ENCODE data around the gene TRAM2. TPM values are rescaled to one million over a fixed set of nuclear protein-coding genes. Genes with fewer than 3 reads are reported as not detected.

The TRAM2 gene
- total RNA-seq, 4 donors from 2014 or later = 21.3 to 27.5 (median 23.7) TPM

GRCh38 chr6:52576054-52576391, 837 bp downstream of the TRAM2 start:
- DNase-seq (ENCODE audit: low spot score in 2 of 2) = no peak
- peaks cover 0 to 61% (median 36%) of the 10 kb centered on the region in 4 donors for H3K4me1 ChIP-seq
- TF ChIP-seq POLR2A (IDR thresholded peaks at IDR 0.05) (no peak), EP300 (IDR thresholded peaks at IDR 0.05) (no peak), CTCF (IDR thresholded peaks at IDR 0.05) (no peak)

GRCh38 chr6:52575502-52575892, 1.4 kb downstream of the TRAM2 start:
- no peak for DNase-seq (ENCODE audit: low spot score in 2 of 2)
- WGBS, 2 donors = 41 to 50% methylated on average over 10 of the region's 10 CpGs
- Histone ChIP-seq H3K4me1 (peaks cover 0 to 67% (median 38%) of the 10 kb centered on the region in 4 donors), H3K27ac (peak overlapping the region; percentile 58 to 99 (median 89)), H3K36me3 (peaks cover 0 to 4% (median 0%) of the 10 kb centered on the region in 3 donors), H3K27me3 (no peaks in the 10 kb centered on the region), H3K4me3 (peak overlapping the region; percentile 78 to 96 (median 92)), H3K9me3 (no peaks in the 10 kb centered on the region)
- TF ChIP-seq POLR2A (IDR thresholded peaks at IDR 0.05) = no peak
- no peak for TF ChIP-seq CTCF (IDR thresholded peaks at IDR 0.05)
- no peak for TF ChIP-seq EP300 (IDR thresholded peaks at IDR 0.05)

More at GRCh38 chr6:52576054-52576391, 837 bp downstream of the TRAM2 start:
- Histone ChIP-seq H3K36me3 (peaks cover 0 to 7% (median 0%) of the 10 kb centered on the region in 3 donors), H3K27me3 (no peaks in the 10 kb centered on the region), H3K27ac (peak overlapping the region; percentile 58 to 99 (median 89)), H3K9me3 (no peaks in the 10 kb centered on the region), H3K4me3 (peak overlapping the region; percentile 78 to 96 (median 92))
- WGBS, 2 donors = 32 to 41% methylated on average over 8 of the region's 8 CpGs

DNA sequence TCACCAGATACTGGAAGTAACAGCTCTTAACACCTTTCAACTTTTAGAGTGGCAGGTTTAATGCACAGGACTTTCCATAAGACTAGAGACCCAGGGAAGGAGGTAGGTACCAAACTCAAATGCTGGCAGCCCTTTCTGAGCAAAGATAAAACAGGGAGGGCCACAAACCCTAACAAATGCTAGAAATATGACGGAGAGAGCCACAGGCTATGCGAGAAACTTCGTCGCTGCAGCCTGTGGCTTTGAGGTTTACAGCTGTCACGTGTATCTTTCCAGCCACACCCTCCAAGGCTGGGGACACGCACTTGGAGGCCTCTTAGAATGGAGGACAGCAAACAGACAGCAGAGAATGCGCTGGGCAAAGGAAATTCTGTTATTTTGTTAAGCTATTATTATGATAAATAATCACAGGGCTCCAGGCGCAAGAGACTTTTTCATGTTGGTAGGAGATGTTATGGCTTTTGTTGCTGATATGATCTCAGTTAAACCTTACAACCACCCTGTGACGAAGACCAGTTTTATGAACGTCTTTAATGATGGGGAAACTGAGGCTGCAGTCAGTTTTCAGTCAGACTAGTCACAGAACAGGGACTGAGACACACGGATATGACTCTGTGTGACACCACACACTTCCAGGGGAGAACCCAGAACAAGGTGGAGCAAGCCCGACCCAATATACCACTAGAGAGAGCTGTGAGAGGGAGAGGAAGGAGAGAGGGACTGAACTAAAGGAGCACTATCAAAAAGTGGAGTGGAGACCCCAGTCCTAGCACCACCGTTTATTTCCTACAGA, 2.0 kb downstream of the TRAM2 start:
- WGBS, 2 donors = 31% methylated on average over 13 of the region's 13 CpGs
- H3K36me3 ChIP-seq = no peaks in the 10 kb centered on the region
- peaks cover 0 to 73% (median 41%) of the 10 kb centered on the region in 4 donors for H3K4me1 ChIP-seq
- peak overlapping the region; percentile 78 to 96 (median 92) for H3K4me3 ChIP-seq
- H3K27ac ChIP-seq = peak overlapping the region; percentile 58 to 99 (median 89)
- no peaks in the 10 kb centered on the region for H3K9me3 ChIP-seq
- H3K27me3 ChIP-seq = no peaks in the 10 kb centered on the region
- DNase-seq (ENCODE audit: low spot score in 2 of 2) = peak; percentile 45 to 72
- TF ChIP-seq POLR2A (IDR thresholded peaks at IDR 0.05) (no peak), EP300 (IDR thresholded peaks at IDR 0.05) (peak in 1 of 2 donors; percentile 66)

GRCh38 chr6:52573295-52573694, 3.6 kb downstream of the TRAM2 start:
- TF ChIP-seq EP300 (IDR thresholded peaks at IDR 0.05) = no peak
- TF ChIP-seq POLR2A (IDR thresholded peaks at IDR 0.05) = no peak
- no peak for TF ChIP-seq CTCF (IDR thresholded peaks at IDR 0.05)
- Histone ChIP-seq H3K27me3 (no peaks in the 10 kb centered on the region), H3K9me3 (no peaks in the 10 kb centered on the region), H3K4me3 (peak overlapping the region in 1 of 4 donors; percentile 96), H3K27ac (peak overlapping the region in 3 of 4 donors; percentile 60 to 99 (median 83)), H3K4me1 (peaks cover 0 to 85% (median 47%) of the 10 kb centered on the region in 4 donors), H3K36me3 (no peaks in the 10 kb centered on the region)
- no peak for DNase-seq (ENCODE audit: low spot score in 2 of 2)
- WGBS, 2 donors = 11 to 15% methylated on average over 2 of the region's 2 CpGs

DNA sequence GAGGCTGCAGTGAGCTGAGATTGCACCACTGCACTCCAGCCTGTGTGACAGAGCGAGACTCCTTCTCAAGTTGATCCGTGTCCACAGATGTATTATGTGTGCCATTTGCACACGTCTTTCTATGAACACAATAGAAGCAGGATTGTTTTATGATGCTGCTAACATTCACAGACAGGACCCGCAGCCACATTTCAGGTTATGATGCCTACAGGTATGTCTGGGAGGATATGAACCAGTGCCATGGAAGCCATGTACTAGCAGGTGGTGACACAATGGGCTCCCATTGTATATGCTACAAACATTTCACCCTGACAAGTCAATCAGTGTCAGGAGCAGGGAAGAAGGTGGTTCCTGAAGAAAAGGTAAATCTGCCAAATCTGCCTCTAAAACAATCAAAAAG, 4.3 kb downstream of the TRAM2 start:
- no peak for DNase-seq (ENCODE audit: low spot score in 2 of 2)
- Histone ChIP-seq H3K27me3 (no peaks in the 10 kb centered on the region), H3K4me3 (peak overlapping the region in 1 of 4 donors; percentile 96), H3K4me1 (peaks cover 0 to 85% (median 48%) of the 10 kb centered on the region in 4 donors), H3K27ac (peak overlapping the region in 3 of 4 donors; percentile 60 to 99 (median 83)), H3K36me3 (no peaks in the 10 kb centered on the region), H3K9me3 (no peaks in the 10 kb centered on the region)
- 83 to 87% methylated on average over 4 of the region's 4 CpGs for WGBS, 2 donors
- no peak for TF ChIP-seq EP300 (IDR thresholded peaks at IDR 0.05)
- no peak for TF ChIP-seq POLR2A (IDR thresholded peaks at IDR 0.05)
- no peak for TF ChIP-seq CTCF (IDR thresholded peaks at IDR 0.05)

Measured in tibial nerve (tissue), 4 donors.